ENCODE data around the gene CRB2. TPM values are rescaled to one million over a fixed set of nuclear protein-coding genes. Genes with fewer than 3 reads are reported as not detected.

The CRB2 gene
- total RNA-seq, 1 experiment from 2014 or later: 0.07 TPM

MicroRNAs within 50 kb of the gene (microRNA counts, 767-probe panel; counts per million panel counts)
- not detected for microRNA hsa-miR-601

Small RNA genes within 50 kb of the gene (microRNA-seq; reads per million reads assigned to microRNA genes)
- not detected for gene MIR601 (ENCODE audit: borderline number of aligned reads)

Other genes with a start within 250 kb of the CRB2 start
- 30.4 TPM for gene STRBP, start 87.6 kb upstream of the CRB2 start, total RNA-seq (2021; ENCODE audit: unreplicated experiment)